Heart left ventricle (tissue), 16 donors: Measurements from ENCODE around the gene ZNF331. TPM values are rescaled to one million over a fixed set of nuclear protein-coding genes. Genes with fewer than 3 reads are reported as not detected.
A peak's percentile ranks its signal among the peaks of the same experiment; 100 is the strongest.

Source experiments
- ATAC-seq, 4 donors: fragments of 200-7000 bp; cut with Tn5 transposase; one replicate each; pipeline ENCODE4 v1.9.1; 2020 to 2022; ENCODE audit warnings: moderate library complexity in 4 of 4, mild to moderate bottlenecking in 3 of 4, moderate number of reproducible peaks in 1 of 4
- DNase-seq, 5 donors: peaks; one replicate each; pipeline ENCODE4 v3.0.0-alpha.2; 2020
- H3K27ac ChIP-seq, 12 donors: fragments of 200-600 bp; sonication (generic) in 4 of 12; one replicate each; pipeline versions ENCODE4 v1.5.0 to v1.8.0; 2016 to 2022; ENCODE audit warnings: mild to moderate bottlenecking in 2 of 12
- H3K27me3 ChIP-seq, 9 donors: fragments of 200-600 bp; sonication (generic) in 2 of 9; one replicate each; pipeline versions ENCODE4 v1.5.1 to v1.8.0; 2016 to 2022; ENCODE audit warnings: mild to moderate bottlenecking in 3 of 9
- H3K36me3 ChIP-seq, 9 donors: fragments of 200-600 bp; sonication (generic) in 2 of 9; one replicate each; pipeline versions ENCODE4 v1.5.0 to v1.8.0; 2018 to 2022; ENCODE audit warnings: mild to moderate bottlenecking in 2 of 9
- H3K4me1 ChIP-seq, 12 donors: fragments of 200-600 bp; sonication (generic) in 4 of 12; one replicate each; pipeline versions ENCODE4 v1.5.0 to v1.8.0; 2016 to 2022; ENCODE audit warnings: mild to moderate bottlenecking in 3 of 12
- H3K4me3 ChIP-seq, 12 donors: fragments of 200-600 bp; sonication (generic) in 4 of 12; one replicate each; pipeline versions ENCODE4 v1.5.0 to v1.8.0; 2017 to 2022; ENCODE audit warnings: mild to moderate bottlenecking in 9 of 12, moderate library complexity in 4 of 12
- H3K9me3 ChIP-seq, 12 donors: fragments of 200-600 bp; sonication (generic) in 4 of 12; one replicate each; pipeline versions ENCODE4 v1.5.0 to v1.8.0; 2016 to 2022; ENCODE audit warnings: mild to moderate bottlenecking in 1 of 12
- POLR2A ChIP-seq, 2 donors: fragments of 450-650 bp; IDR thresholded peaks; one replicate each; pipeline ENCODE4 v1.6.1; 2017; ENCODE audit warnings: antibody characterized with exemption in 2 of 2, mild to moderate bottlenecking in 2 of 2, moderate library complexity in 2 of 2
- WGBS, 4 donors: extraction: QIAGEN DNeasy Blood & Tissue Kit in 2 of 4; methylation state at CpG; one replicate each; pipeline versions ENCODE4 v1.1.5 to v1.1.7; 2013 to 2018; 5-methylcytosine and 5-hydroxymethylcytosine counted together
- intact Hi-C, 10 donors: fragments of 100-400 bp; cut with DNase I; formaldehyde crosslinking; loops; one replicate each; pipeline versions ENCODE4 v1.11.1 to v1.14.2; 2022
- polyA plus RNA-seq, 2 donors: library from polyadenylated mRNA; stranded (reverse); fragments of 200-250 nt; gene quantifications; one replicate each; pipeline ENCODE4 v1.2.3, GENCODE V29; 2013
- total RNA-seq, 9 donors: library from RNA; depleted of rRNA in 2 of 9; stranded (reverse); fragments of >200 nt in 2 of 9; fragmentation: NEBNext Ultra II Directional in 3 of 9; extraction: Animal tissue kit (Norgen Biotek cat#: 25700) in 3 of 9; gene quantifications; one replicate each; pipeline versions ENCODE4 v1.1.0 to v1.2.4, GENCODE V29; 2016 to 2023
- TF ChIP-seq, protein P1 (sequence below), 12 donors: fragments of 200-600 bp; sonication (generic) in 4 of 12; IDR thresholded peaks; one replicate each; pipeline versions ENCODE4 v1.5.0 to v1.8.0; 2018 to 2022; ENCODE audit warnings: antibody characterized with exemption in 12 of 12, mild to moderate bottlenecking in 5 of 12
- donor health status: ischemic (EF 13 %, LVEDD 7.1; RV severe dilation, severe dysfunction).
- donor health status: healthy with polysubstance abuse.
- donor health status: DM: no; HTN: yes; CAD: no.
- donor health status: DM: no; HTN: no; CAD: no.
- donor health status: ischemic (EF 25% LVEDD 6.9; RV normal size, moderate dysfunction).
- donor health status: ischemic (EF 25% LVEDD 5.7; RV mildly dilated, moderate dysfunction).
- donor health status: healthy.
- donor health status: DM: yes; HTN: yes; CAD: no.
- donor health status: ischemic (EF 35%, LVEDD 5.7; RV mildly dilated, moderate dysfunction).
- donor health status: nonischemic (EF 11% LVEDD 7.7; RV severe dilation, severe dysfunction).
- donor health status: DM: yes; HTN: yes; CAD: no.
- donor health status: PGD.
- donor health status: ischemic (EF 29% LVEDD 5.4; RV normal size, mild dysfunction).
- donor health status: nonischemic (EF 23%, LVEDD 6.1; RV moderate dilation, normal function).

ZNF331 gene
- total and polyA plus RNA-seq, 11 donors, result 7.6 to 25.8 (median 10.1) TPM

DNA sequence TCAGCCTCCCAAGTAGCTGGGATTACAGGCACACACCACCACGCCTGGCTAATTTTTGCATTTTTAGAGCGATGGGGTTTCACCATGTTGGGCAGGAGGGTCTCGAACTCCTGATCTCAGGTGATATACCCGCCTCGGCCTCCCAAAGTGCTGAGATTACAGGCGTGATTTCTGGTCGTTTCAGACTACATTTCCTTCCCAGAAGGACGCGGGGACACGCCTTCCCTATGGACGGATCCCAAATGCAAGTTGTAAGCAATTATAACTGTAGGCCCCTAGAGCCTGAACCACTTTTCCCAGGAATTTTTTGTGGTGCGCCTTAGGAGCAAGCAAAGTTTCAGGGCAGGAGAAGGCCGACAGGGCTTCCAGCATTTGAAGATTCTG lies 17.8 kb upstream of the ZNF331 start:
- no peak for DNase-seq

DNA sequence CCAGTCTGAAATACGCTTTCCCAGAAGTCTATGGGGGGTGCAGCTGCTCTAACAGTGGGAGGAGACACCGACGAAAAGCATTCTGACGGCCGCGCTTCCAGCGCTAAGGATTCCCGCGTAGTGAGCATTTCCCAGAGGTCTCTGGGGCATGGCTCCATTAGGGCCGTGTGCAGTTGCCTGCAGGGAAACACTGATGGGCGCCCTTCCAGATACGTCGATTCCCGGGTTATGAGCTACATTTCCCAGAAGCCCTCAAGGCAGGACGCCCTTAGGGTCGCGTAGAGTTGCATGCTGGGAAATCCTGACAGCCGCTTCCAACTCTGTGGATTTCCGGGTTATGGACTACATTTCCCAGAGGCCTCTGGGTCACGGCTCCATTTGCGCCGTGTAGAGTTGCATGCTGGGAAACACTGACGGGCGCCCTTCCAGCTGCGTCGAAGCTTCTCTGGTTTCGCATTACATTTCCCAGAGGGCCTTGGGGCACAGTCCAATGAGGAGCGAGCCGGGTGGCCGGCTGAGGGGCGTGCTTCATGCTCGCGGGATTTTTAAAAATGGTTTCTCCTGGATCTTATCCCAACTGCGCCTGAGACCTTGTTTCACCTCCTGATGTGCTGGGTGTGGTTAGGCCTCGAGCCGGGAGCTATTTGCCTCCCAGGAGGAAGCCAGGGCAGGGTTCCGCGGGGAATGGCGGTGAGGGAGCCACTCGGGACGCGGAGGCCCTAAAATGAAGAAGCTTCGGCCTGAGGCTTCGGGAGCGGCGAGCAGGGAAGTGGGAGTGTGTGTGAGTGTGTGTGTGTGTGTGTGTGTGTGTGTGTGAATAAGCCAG lies 17.2 kb upstream of the ZNF331 start:
- H3K9me3 ChIP-seq, result peaks cover 0 to 18% (median 1%) of the 10 kb centered on the region in 12 donors
- peaks cover 0 to 15% (median 10%) of the 10 kb centered on the region in 12 donors for H3K4me1 ChIP-seq
- peak overlapping the region; percentile 8 to 65 (median 58) for H3K4me3 ChIP-seq
- no peaks in the 10 kb centered on the region for H3K27me3 ChIP-seq
- peaks cover 0 to under 1% (median 0%) of the 10 kb centered on the region in 9 donors for H3K36me3 ChIP-seq
- ATAC-seq (peak; percentile 98 to 99 (median 99)), DNase-seq (peak; percentile 97 to 99 (median 98))
- peak overlapping the region; percentile 57 to 93 (median 86) for H3K27ac ChIP-seq
- TF ChIP-seq POLR2A (IDR thresholded peaks at IDR 0.05), result peak in 1 of 2 donors; percentile 49
- TF ChIP-seq, protein P1, sequence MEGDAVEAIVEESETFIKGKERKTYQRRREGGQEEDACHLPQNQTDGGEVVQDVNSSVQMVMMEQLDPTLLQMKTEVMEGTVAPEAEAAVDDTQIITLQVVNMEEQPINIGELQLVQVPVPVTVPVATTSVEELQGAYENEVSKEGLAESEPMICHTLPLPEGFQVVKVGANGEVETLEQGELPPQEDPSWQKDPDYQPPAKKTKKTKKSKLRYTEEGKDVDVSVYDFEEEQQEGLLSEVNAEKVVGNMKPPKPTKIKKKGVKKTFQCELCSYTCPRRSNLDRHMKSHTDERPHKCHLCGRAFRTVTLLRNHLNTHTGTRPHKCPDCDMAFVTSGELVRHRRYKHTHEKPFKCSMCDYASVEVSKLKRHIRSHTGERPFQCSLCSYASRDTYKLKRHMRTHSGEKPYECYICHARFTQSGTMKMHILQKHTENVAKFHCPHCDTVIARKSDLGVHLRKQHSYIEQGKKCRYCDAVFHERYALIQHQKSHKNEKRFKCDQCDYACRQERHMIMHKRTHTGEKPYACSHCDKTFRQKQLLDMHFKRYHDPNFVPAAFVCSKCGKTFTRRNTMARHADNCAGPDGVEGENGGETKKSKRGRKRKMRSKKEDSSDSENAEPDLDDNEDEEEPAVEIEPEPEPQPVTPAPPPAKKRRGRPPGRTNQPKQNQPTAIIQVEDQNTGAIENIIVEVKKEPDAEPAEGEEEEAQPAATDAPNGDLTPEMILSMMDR (IDR thresholded peaks at IDR 0.05), result no peak
- 1% methylated on average over 35 to 46 of the region's 46 CpGs for WGBS, 4 donors
- intact Hi-C loops, result loop anchor here in 1 of 10 donors (2.0 to 5.0 kb wide), 2 partner anchors 54 to 323 kb away; partner anchors contain the start of gene ZNF813

More for the DNA sequence above, 17.8 kb upstream of the ZNF331 start:
- Histone ChIP-seq H3K9me3 (peaks cover 0 to 12% (median 0%) of the 10 kb centered on the region in 12 donors), H3K4me3 (peak overlapping the region in 11 of 12 donors; percentile 5 to 65 (median 58)), H3K4me1 (peaks cover 0 to 15% (median 10%) of the 10 kb centered on the region in 12 donors), H3K36me3 (no peaks in the 10 kb centered on the region), H3K27me3 (no peaks in the 10 kb centered on the region), H3K27ac (peak overlapping the region; percentile 57 to 93 (median 86))
- ATAC-seq, result no peak
- 44 to 58% (median 47%) methylated on average over 13 of the region's 13 CpGs for WGBS, 4 donors
- no peak for TF ChIP-seq POLR2A (IDR thresholded peaks at IDR 0.05)
- TF ChIP-seq, protein P1 (IDR thresholded peaks at IDR 0.05), result no peak
- intact Hi-C loops, result loop anchor here in 1 of 10 donors (2.0 to 5.0 kb wide), 2 partner anchors 53 to 323 kb away; partner anchors contain the start of gene ZNF813

DNA sequence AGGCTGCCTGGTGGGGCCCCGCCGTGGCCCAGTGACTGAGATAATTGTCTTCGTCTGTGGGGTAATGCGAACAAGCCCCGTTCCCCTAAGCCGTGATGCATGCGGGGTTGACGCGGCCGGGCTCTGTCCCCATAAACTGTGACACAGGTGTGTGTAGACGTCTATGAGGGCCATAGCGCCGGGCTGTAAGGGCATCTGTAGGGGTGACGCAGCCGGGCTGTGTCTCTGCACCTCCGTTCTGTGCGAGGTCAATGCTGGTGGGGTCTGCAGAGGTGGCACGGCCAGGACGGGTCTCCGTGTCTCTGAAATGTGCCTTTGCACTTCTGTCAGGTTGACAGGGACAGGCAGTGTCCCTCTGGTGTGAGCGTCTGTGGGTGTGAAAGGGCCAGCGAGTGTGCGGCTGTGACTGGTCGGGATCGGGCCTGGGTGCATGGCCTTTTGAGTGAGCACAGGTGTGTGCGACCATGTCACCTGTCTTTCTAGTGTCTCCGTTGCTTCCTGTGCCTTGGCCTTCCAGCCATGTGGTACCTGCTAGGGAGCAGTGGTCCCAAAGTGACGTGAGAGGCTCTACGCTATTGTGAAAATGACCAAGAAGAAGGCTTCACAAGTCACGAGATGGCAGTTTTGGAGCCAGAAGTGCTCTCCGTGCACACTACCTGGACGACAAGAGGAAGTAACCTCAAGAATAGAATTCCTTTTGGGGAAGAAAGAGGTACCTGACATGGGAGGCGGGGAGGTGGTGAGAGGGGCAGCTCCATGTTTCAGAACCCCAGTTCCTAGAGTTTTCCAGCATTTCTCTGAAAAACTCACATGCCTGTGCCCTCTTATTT lies 16.4 kb upstream of the ZNF331 start:
- H3K4me1 ChIP-seq, result peaks cover 0 to 15% (median 10%) of the 10 kb centered on the region in 12 donors
- H3K9me3 ChIP-seq, result peaks cover 0 to 26% (median 5%) of the 10 kb centered on the region in 12 donors
- ATAC-seq (no peak), DNase-seq (peak in 1 of 5 donors; percentile 35)
- H3K27me3 ChIP-seq, result no peaks in the 10 kb centered on the region
- peaks cover 0 to 4% (median 0%) of the 10 kb centered on the region in 9 donors for H3K36me3 ChIP-seq
- peak overlapping the region; percentile 8 to 65 (median 58) for H3K4me3 ChIP-seq
- 19 to 42% (median 21%) methylated on average over 15 to 33 of the region's 33 CpGs for WGBS, 4 donors
- H3K27ac ChIP-seq, result peak overlapping the region in 1 of 12 donors; percentile 88
- TF ChIP-seq, protein P1 (IDR thresholded peaks at IDR 0.05), result no peak
- TF ChIP-seq POLR2A (IDR thresholded peaks at IDR 0.05), result no peak
- intact Hi-C loops, result loop anchor here in 1 of 10 donors (2.0 to 5.0 kb wide), 2 partner anchors 55 to 324 kb away; partner anchors contain the start of gene ZNF813
